ENCODE results near the gene PPP1R14B. TPM values are rescaled to one million over a fixed set of nuclear protein-coding genes. Genes with fewer than 3 reads are reported as not detected.
A peak's percentile ranks its signal among the peaks of the same experiment; 100 is the strongest.

The PPP1R14B gene
- total RNA-seq, 1 experiment from 2014 or later: 1,496 TPM

GRCh38 chr11:64287676-64288352 lies 41.1 kb upstream of the PPP1R14B start:
- Histone ChIP-seq H3K9me2 (replicated peaks; ENCODE audit: low read length) (no peaks in the 10 kb centered on the region), H3K27ac (ENCODE audit: low read length) (no peak overlapping the region), H4K20me1 (ENCODE audit: low read length) (no peaks in the 10 kb centered on the region), H3K9me3 (ENCODE audit: low read length) (no peaks in the 10 kb centered on the region), H3K4me3 (ENCODE audit: low read length) (no peak overlapping the region), H3K27me3 (ENCODE audit: low read length) (peaks cover 20% of the 10 kb centered on the region), H3F3A (ENCODE audit: low read length, unreplicated experiment) (no peaks in the 10 kb centered on the region), H3K4me1 (ENCODE audit: insufficient read depth, low read length) (peaks cover 18% of the 10 kb centered on the region), H2AFZ (ENCODE audit: low read length) (no peak overlapping the region), H3K36me3 (ENCODE audit: low read depth, low read length) (no peaks in the 10 kb centered on the region), H3K9ac (ENCODE audit: low read length) (no peak overlapping the region), H3K4me2 (ENCODE audit: low read length) (no peak overlapping the region), H3K79me2 (ENCODE audit: low read length) (peaks cover 28% of the 10 kb centered on the region)
- ChIA-PET CTCF (no interaction called here), POLR2A (ENCODE audit: unreplicated experiment) (no interaction called here)
- TF ChIP-seq, protein P1, sequence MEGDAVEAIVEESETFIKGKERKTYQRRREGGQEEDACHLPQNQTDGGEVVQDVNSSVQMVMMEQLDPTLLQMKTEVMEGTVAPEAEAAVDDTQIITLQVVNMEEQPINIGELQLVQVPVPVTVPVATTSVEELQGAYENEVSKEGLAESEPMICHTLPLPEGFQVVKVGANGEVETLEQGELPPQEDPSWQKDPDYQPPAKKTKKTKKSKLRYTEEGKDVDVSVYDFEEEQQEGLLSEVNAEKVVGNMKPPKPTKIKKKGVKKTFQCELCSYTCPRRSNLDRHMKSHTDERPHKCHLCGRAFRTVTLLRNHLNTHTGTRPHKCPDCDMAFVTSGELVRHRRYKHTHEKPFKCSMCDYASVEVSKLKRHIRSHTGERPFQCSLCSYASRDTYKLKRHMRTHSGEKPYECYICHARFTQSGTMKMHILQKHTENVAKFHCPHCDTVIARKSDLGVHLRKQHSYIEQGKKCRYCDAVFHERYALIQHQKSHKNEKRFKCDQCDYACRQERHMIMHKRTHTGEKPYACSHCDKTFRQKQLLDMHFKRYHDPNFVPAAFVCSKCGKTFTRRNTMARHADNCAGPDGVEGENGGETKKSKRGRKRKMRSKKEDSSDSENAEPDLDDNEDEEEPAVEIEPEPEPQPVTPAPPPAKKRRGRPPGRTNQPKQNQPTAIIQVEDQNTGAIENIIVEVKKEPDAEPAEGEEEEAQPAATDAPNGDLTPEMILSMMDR (conservative IDR thresholded peaks at IDR 0.05; ENCODE audit: low read depth, low read length): no peak
- TF ChIP-seq EZH2phosphoT487 (IDR thresholded peaks at IDR 0.05; ENCODE audit: borderline replicate concordance, low read length): no peak
- TF ChIP-seq EZH2 (IDR thresholded peaks at IDR 0.05; ENCODE audit: low read length, unreplicated experiment): no peak
- intact Hi-C loops (cut with micrococcal nuclease): no loop called here
- no peak for DNase-seq
- no TSS peak for BruUV-seq (replicated peaks)
- ATAC-seq: no peak

DNA sequence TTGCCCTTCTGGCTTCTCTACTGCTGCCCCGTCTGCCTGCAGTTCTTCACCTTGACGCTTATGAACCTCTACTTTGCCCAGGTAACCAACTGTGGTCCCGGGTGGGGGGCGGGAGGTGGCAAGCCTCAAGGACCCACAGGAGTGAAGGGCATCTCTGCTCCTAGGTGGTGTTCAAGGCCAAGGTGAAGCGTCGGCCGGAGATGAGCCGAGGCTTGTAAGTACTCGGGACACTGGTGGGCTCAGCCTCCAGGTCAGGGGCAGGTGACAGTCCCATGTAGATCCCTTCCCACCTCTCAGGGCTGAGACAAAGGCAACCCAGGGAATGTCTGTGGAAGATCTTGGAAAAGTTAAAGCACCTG lies 40.0 kb upstream of the PPP1R14B start:
- Histone ChIP-seq H3F3A (ENCODE audit: low read length, unreplicated experiment) (no peaks in the 10 kb centered on the region), H3K4me2 (ENCODE audit: low read length) (peak overlapping the region; percentile 90), H3K79me2 (ENCODE audit: low read length) (peaks cover 28% of the 10 kb centered on the region), H3K4me3 (ENCODE audit: low read length) (peak overlapping the region; percentile 73; the same call in 1 of the 2 replicates), H3K4me1 (ENCODE audit: insufficient read depth, low read length) (peaks cover 18% of the 10 kb centered on the region), H3K9ac (ENCODE audit: low read length) (no peak overlapping the region), H4K20me1 (ENCODE audit: low read length) (no peaks in the 10 kb centered on the region), H3K36me3 (ENCODE audit: low read depth, low read length) (no peaks in the 10 kb centered on the region), H3K27ac (ENCODE audit: low read length) (no peak overlapping the region), H3K9me3 (ENCODE audit: low read length) (no peaks in the 10 kb centered on the region), H3K9me2 (replicated peaks; ENCODE audit: low read length) (no peaks in the 10 kb centered on the region), H2AFZ (ENCODE audit: low read length) (no peak overlapping the region), H3K27me3 (ENCODE audit: low read length) (peaks cover 10% of the 10 kb centered on the region)
- POLR2A ChIA-PET (ENCODE audit: unreplicated experiment): interaction anchor here (0.5 kb wide), 1 partner anchor 113 kb away, joined by 4 read pairs; no protein-coding TSS in a partner anchor
- TF ChIP-seq, protein P1 (conservative IDR thresholded peaks at IDR 0.05; ENCODE audit: low read depth, low read length): no peak
- TF ChIP-seq EZH2 (IDR thresholded peaks at IDR 0.05; ENCODE audit: low read length, unreplicated experiment): no peak
- TF ChIP-seq EZH2phosphoT487 (IDR thresholded peaks at IDR 0.05; ENCODE audit: borderline replicate concordance, low read length): no peak
- CTCF ChIA-PET: no interaction called here
- intact Hi-C loops (cut with micrococcal nuclease): no loop called here
- no peak for DNase-seq
- no TSS peak for BruUV-seq (replicated peaks)
- ATAC-seq: no peak
